Tongue (tissue), 2 donors: ENCODE results near the gene CIAPIN1. TPM values are rescaled to one million over a fixed set of nuclear protein-coding genes. Genes with fewer than 3 reads are reported as not detected.

ENCODE experiments used
- DNase-seq: peaks from one replicate; pipeline ENCODE4 v3.0.0-alpha.2; 2015
- total RNA-seq: library from RNA; depleted of rRNA; stranded (reverse); fragments of >200 nt; gene quantifications from one replicate; pipeline ENCODE4 v1.2.3, GENCODE V29; 2014

CIAPIN1 gene
- total RNA-seq, 1 donor from 2014 or later = 50.5 TPM

- no peak for DNase-seq
These were observed 29.6 kb upstream of the CIAPIN1 start for GRCh38 chr16:57476546-57477410.

GRCh38 chr16:57475711-57476339 lies 28.6 kb upstream of the CIAPIN1 start:
- peak; percentile 43 for DNase-seq

- no peak for DNase-seq
These were observed 27.8 kb upstream of the CIAPIN1 start for GRCh38 chr16:57474671-57475661.

DNA sequence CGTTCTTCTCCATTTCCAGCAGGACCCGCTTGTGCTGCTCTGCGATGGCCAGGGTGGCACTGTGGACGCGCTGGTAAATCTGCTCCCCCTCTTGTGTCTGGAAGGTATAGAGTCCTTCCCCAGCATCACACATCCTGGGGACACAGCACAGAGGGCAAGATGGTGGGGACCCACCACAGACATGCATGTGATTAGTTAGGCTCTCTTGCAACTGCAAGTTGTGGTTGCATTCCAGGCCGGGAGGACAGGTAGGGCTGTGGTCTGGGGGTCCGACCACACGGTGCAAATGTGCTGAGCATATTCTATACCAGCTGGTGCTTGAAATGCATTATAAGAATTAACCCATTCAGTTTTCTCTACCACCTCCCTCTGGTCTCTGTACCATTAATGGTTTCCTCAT lies 26.7 kb upstream of the CIAPIN1 start:
- no peak for DNase-seq

- no peak for DNase-seq
These were observed 26.1 kb upstream of the CIAPIN1 start for GRCh38 chr16:57473176-57473840.

- no peak for DNase-seq
These were observed 25.5 kb upstream of the CIAPIN1 start for GRCh38 chr16:57472665-57473060.

GRCh38 chr16:57471852-57472664 lies 24.9 kb upstream of the CIAPIN1 start:
- no peak for DNase-seq

- no peak for DNase-seq
These were observed 24.0 kb upstream of the CIAPIN1 start for GRCh38 chr16:57471209-57471608.

- DNase-seq = no peak
These were observed 23.5 kb upstream of the CIAPIN1 start for GRCh38 chr16:57470711-57471110.

- DNase-seq = no peak
These were observed 22.8 kb upstream of the CIAPIN1 start for GRCh38 chr16:57469917-57470470.

- no peak for DNase-seq
These were observed 21.9 kb upstream of the CIAPIN1 start for GRCh38 chr16:57469046-57469445.

DNA sequence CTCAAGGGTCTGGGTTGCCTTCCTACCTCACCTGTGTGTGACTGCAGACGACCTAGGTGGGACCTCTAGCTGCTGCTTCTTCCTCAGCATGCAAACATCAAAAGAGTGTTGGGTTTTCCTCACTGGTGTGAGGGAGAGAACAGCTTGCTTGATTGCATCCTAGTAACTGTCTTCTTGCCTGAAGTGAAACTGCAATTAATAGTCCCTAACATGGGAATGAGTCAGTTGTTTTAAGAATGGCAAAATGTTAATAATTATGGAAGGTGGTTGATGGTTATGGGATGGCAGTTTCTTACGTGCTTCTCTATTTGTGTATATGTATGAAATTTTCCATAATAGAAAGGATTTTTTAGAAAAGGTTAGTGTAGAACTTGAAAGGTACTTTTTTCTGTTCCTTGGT lies 21.2 kb upstream of the CIAPIN1 start:
- DNase-seq = no peak

DNA sequence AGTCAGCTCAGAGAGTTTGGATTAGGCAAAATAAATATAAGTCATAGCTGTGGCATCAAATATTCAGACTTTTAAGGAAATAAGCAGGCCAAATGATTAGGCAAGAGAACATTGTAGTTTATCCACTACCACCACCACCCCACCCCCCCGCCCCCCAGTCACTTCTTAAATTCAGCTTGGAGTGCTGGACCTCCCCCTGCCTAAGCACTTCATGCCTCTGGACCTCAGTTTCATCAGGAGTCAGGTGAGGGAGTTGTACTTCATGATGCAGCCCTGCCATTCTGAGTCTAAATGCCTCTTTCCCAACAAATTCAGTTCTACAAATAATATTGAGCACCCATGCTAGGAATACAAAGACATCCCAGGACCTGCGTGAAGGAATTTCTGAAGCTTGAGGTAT lies 17.3 kb upstream of the CIAPIN1 start:
- no peak for DNase-seq

DNA sequence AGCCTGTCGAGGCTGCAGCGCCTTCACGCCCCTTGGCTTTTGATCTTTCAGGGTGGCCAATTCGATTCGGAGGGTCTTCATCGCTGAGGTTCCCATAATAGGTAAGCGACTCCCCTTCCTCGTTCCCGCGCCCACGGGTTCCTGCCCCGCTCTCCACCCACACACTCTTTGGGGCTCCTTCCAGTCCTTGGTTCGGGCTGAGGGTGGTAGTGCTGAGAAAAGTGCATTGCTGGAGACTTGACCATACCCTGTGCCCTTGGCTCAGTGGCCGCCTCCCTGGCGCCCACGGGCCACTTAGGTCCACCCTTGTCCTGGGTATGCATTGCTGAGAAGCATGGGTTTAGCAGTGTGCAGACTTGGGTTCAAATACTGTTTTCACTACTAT lies 15.8 kb upstream of the CIAPIN1 start:
- no peak for DNase-seq

DNA sequence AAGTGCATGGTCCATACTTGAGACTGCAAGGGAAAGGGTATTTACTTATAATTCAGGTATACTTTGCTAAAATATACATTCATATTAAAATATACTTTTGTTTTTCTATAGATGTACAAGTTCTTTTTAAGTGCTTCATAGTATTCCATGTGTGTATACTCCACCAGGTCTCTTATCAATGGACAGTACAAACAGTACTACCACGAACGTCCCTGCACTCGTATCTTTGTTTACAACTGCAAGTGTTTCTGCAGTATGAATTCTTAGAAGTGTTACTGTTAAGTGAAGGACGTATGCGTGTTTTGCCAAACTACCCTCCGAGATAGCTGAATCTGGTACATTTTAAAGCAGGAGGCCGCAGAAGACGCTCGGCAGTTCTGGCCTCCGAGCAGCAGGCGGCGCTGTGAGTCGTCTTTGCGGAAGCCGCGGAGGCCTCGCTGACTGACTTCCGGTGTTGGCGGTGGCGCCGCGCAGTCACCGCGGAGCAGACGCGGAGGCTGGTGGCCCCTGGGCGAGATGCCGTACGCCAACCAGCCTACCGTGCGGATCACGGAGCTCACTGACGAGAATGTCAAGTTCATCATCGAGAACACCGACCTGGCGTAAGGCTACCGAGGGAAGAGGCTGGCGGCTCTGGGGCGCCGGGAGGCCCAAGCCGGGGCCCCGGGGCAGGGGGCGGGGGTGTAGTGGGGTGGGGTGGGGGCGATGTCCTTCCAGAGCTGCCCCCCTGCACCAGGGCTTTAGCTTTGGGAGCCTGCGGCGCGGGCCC lies 15.2 kb upstream of the CIAPIN1 start, which contains the start of gene POLR2C:
Gene POLR2C (plus strand): TSS at position 471 of the 769 bp plus-strand sequence. CDS start 46 bp downstream, at position 517.
- peak; percentile 93 for DNase-seq

DNA sequence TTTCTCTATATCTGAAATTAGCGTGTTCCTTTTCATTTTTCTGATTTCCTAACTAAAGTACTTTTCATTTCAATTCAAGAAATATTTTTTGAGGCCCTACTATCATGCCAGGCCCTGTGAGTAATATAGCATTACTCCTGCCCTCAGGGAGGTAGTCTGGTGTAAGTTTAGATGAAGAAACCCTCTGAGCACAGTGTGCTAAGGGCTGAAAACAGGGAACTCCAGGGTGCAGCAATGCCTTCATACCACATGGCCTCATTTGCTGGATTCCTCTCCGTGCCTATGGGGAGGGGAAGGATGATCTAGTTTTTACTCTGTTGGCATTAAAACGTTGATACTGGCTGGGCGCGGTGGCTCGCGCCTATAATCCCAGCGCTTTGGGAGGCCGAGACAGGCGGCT lies 4.8 kb upstream of the CIAPIN1 start:
- no peak for DNase-seq

GRCh38 chr16:57446531-57447185 lies 527 bp downstream of the CIAPIN1 start:
- DNase-seq = peak; percentile 55

DNA sequence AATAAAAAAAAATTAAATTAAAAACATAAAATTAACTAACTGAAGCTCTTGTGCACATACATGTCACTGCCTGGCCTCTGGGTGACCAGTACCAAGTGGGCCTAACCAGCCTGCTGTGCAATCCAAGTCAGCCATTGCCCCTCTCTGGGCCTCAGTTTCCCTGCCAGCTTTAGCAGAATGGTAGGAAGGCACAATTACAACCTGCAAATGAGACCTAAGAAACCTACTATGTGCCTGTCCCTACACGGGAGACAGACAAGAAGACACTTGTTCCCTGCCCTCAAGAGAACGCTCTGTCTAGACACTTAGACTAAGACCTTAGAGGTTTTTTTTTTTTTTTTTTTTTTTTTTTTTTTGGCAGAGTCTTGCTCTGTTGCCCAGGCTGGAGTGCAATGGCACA lies 1.7 kb downstream of the CIAPIN1 start:
- no peak for DNase-seq

- DNase-seq = no peak
These were observed 2.5 kb downstream of the CIAPIN1 start for GRCh38 chr16:57444711-57445110.
